ACHN (cell line): ENCODE results near the gene IL17RA.

Experiments
- DNase-seq: peaks from one replicate; pipeline ENCODE4 v3.0.0-alpha.2; 2015
- in situ Hi-C: cut with HindIII; loops from 2 replicates; pipeline ENCODE4 v1.10.0; 2017; ENCODE audit warnings: low sequenced_read_pairs, low pct_ligation_motif_present, low pct_unique_long_range_greater_than_20kb

The IL17RA gene

GRCh38 chr22:17102297-17102667 lies 17.5 kb downstream of the IL17RA start:
- in situ Hi-C loops = no loop called here
- no peak for DNase-seq

GRCh38 chr22:17103351-17103750 lies 18.6 kb downstream of the IL17RA start:
- in situ Hi-C loops = no loop called here
- no peak for DNase-seq

DNA sequence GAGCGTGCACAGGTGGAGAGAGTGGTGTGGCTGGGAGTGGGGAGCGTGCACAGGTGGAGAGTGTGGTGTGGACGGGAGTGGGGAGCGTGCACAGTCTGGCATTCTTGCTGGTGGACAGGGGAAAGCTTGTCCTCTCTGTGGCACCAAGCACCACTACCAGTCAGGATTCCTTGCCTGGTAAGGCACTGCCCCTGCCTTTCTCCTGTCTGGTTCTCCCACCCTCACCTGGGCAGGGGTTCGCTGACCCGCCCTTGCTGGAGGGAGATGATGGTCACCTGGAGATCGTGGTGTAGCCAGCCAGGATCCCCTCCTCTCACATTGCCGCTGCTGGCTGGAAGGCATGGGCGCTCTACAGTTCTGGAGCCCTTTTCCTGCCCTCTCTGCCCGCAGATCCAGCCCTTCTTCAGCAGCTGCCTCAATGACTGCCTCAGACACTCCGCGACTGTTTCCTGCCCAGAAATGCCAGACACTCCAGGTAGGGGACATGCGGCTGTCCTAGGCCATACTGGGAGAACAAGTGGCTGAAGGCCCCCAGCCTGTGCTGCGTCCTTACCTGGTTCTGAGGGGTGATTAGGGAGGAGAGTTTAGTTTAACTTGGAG lies 19.6 kb downstream of the IL17RA start:
- in situ Hi-C loops = no loop called here
- no peak for DNase-seq

DNA sequence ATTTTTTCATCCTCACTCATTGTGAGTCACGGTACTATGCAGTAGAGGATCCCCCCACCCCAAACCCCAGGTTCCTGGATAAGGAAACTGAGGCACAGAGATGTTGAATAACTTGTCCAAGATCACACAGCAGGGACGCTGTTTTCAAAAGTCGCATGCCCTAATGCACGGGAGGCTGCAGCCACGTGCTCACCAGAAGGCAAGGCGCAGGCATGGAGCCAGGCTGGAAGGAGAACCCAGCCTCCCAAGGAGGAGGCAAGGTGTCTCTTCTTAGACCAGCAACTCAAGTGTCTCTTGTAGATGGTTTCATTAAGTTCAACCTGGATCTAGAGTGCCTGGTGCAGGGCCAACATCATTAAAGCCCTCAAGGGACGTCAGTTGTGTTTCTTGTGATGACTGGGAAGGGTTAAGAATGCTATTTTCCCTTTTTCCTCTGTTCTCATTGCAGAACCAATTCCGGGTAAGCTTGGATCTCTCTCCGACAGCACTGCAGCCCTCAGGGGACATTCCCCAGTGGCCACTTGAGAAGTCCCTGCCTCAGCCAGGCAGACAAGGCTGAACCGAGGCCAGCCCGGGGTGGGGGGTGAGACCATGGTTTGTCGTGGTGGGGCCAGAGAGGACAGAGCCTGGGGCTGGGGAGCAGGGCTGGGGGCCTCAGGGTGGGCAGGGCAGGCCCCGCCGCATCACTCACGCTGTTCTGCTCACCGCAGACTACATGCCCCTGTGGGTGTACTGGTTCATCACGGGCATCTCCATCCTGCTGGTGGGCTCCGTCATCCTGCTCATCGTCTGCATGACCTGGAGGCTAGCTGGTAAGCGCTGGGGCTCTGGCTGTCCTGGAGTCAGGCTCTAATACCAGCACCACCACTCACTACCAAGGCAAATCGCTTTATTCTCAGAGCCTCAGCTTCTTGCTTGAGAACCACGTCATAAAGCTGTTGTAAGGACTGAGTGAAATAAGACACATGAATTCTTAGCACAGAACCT lies 20.6 kb downstream of the IL17RA start:
- DNase-seq = no peak
- in situ Hi-C loops = no loop called here

DNA sequence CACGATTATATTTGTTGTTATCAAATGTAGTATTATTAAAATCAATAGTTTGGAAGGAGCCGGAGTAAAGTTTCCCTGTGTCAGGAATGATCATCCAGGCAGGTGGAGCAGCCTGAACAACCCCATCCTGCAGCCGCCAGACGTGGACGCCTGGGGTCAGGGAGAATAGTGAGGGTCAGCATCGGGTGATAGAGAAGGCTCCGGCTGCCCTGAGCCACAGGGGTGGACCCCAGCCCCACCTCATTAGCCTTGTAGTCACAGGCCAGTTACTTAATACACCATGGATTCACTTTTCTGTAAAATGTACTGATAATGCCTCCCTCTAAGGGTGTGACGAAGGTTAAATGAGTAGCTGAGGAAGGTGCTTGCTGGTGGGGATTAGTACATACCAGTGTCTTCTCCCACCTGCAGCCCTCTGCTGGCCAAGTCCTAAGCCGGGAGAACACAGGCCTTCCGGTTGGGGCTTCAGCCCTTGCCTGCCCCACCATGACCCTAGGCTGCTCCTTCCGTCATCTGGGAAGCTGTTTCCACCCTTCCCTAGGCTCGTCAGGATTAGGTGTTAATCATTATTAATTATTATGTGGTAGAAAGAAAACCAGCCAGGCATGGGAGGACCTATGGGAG lies 21.5 kb downstream of the IL17RA start:
- in situ Hi-C loops = no loop called here
- DNase-seq = no peak

DNA sequence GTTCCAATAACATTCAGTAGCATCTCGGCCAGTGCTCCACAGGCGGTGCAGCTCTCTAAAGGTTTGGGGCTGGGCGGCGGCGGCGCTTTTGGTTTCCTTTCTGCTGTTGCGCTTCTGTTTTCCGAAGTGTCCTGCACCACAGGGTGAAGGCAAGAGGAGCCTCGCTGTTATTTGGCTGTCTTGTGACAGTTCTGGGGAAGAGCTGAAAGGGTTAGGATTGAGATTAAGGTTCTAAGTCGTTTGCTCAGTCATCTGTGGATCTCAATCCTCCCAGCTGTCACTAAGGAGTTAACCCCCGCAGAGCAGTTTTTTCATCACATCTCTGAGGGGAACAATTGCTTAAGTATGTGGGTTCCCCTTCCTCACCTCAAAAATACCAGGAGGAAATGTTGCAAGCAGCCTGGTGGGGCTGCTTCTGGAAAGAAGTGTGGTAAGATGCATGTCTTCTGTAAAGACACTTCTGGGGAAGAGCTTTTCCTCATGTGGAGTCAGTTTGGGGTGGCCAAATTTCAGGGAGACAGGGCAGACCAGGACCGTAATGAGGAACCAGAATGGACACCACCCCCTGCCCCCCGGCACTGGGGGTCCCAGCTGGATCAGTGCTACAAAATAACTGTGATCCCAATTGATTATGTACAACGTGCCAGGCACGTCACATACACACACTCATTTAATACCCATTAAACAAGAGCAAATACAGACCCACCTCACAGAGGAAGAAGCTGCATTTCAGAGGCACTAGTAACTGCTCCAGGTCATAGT lies 22.2 kb downstream of the IL17RA start:
- no peak for DNase-seq

GRCh38 chr22:17107547-17107810 lies 22.7 kb downstream of the IL17RA start:
- no peak for DNase-seq
- in situ Hi-C loops = no loop called here

More for the DNA sequence above, 22.2 kb downstream of the IL17RA start:
- in situ Hi-C loops = no loop called here

GRCh38 chr22:17108256-17109112 lies 23.7 kb downstream of the IL17RA start:
- no peak for DNase-seq
- in situ Hi-C loops = no loop called here

- in situ Hi-C loops = no loop called here
- DNase-seq = no peak
Observed at GRCh38 chr22:17109113-17109865, 24.5 kb downstream of the IL17RA start.

DNA sequence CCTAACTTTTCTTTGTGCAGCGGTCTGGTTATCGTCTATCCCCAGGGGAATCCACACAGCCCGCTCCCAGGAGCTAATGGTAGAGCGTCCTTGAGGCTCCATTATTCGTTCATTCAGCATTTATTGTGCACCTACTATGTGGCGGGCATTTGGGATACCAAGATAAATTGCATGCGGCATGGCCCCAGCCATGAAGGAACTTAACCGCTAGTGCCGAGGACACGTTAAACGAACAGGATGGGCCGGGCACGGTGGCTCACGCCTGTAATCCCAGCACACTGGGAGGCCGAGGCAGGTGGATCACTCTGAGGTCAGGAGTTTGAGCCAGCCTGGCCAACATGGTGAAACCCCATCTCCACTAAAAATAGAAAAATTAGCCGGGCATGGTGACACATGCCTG lies 25.2 kb downstream of the IL17RA start:
- in situ Hi-C loops = no loop called here
- DNase-seq = no peak

DNA sequence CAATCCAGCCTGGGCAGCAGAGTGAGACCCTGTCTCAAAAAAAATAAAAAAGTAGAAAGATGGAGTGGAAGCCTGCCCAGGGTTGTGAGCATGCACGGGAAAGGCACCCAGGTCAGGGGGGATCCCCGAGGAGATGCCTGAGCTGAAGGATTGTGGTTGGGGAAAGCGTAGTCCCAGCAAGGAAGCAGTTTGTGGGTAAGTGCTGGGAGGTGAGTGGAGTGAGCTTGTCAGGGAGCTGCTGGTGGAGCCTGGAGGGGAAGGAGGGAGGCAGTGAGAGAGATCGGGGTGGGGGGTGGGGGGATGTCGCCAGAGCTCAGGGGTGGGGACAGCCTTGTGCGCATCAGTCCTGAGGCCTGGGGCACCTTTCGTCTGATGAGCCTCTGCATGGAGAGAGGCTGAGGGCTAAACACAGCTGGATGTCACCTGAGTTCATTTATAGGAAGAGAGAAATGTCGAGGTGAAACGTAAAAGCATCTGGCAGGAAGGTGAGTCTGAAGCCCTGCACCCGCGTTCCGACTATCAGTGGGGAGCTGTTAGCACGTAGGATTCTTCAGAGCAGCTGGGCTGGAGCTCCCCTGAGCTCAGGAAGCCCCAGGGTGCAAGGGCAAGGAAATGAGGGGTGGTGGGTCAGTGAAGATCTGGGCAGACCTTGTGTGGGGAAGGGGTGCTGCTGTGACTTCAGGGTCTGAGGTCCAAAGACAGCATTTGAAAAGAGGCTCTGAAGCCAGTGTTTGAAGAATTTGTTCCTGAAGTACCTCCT lies 26.2 kb downstream of the IL17RA start:
- no peak for DNase-seq
- in situ Hi-C loops = no loop called here

GRCh38 chr22:17112491-17113042 lies 27.8 kb downstream of the IL17RA start:
- in situ Hi-C loops = no loop called here
- peak; percentile 39 for DNase-seq

DNA sequence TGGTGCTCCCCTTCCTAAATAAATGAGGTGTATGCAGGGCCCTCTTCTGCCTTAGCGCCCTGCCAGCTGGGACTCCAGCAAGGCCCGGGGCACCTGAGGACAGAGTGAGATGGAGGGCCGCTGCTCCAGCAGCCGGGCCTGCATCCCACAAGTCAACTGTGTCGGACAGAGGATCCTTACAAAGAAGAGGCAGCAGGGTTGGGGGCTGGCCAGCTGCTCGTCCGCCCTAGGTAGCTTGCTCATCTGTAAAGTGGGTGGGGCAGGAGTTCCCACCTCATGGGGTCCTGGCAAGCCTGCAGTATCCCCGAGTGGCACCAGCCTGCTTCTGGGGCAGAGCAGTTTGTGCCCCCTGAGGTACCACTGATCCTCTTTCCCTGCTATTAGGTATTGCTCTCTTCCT lies 28.8 kb downstream of the IL17RA start:
- in situ Hi-C loops = no loop called here
- DNase-seq = no peak

DNA sequence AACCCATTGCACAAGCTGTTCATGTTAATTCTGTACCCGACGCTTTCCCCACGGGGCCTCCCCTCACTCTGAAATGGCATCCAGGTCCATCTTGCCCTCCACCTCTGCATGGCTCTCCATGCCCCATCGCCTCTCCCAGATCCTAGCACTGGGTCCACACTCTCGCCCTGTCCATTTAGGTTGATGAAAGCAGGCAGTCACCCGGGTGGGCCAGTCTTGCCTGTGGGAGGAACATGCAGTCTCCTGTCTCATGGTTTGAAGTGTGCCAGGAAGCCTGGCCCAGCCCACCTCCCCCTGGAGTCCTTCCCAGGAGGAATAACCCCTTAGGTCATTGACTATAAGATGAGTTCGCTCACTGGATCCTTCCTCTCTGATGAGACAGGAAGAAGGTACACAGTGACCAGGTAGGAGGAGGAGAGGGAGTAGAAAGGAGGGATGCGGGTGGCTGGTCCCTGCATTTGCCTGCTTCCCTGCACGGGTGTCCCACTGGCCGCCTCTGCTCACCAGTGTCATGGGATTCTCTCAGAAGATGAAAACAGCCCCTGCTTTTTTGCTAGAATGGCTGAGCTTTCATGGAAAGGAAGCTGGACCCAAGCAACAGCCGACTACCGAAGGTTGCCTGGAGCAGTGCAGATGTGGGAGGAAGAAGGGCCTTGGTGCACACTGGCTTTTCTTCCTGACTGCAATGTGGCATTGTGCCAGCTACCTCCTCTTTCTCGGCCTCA lies 29.5 kb downstream of the IL17RA start:
- in situ Hi-C loops = no loop called here
- no peak for DNase-seq

DNA sequence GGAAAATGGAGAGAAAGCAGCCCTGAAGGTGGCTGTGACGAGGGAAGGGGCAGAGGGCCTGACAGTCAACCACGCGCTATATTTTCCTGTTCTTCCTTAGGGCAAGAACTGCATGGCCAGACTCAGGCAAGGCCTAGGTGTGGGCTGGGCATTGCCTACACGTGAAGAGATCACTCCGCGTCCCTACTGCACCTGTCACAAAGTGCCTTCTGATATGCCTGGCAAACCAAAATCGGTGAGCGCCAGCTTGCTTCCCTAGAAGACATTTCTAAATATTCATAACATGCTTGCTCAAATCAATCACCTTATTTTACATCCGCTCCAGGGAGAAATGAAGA lies 30.1 kb downstream of the IL17RA start:
- in situ Hi-C loops = no loop called here
- DNase-seq = no peak

- in situ Hi-C loops = no loop called here
- DNase-seq = no peak
Observed at GRCh38 chr22:17115236-17115635, 30.4 kb downstream of the IL17RA start.
